ENCODE measurements around the gene KIF26B.

DNA sequence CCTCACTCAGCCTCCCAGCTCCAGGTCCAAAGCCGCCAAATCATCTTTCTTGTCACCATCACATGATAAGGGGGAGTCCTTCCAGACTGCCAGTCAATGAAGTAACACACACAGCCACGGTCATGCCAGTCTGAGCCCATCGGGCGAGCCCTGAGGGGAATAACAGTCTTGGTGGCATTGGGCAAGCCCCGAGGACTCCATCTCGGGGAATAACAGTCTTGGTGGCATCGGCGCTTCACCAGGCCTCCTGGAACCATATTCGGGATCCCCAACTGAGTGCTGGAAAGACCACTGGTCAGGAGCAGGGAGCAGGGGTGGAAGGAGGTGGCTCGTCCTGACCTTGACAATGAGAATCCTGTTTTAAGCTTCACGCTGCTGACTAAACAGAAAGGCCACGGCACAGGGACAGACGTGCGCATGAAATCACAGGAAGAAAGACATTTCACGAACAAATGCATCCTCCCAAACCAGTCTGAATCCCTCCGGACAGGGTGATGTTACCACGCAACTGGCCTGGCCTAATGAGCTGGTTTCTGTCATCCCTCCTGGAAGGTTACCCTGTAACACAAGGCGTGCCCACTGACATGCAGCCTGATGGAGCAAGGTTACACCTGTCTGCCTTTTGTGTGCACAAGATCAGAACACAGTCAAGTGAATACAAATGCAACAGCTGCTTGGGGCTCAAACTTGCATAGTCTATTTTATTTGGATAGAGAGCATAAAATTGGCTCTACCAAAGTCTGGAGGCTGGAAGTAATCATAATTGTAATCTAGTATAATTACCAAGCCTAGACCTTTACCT lies 517.4 kb downstream of the KIF26B start:
- TF ChIP-seq, protein P1, sequence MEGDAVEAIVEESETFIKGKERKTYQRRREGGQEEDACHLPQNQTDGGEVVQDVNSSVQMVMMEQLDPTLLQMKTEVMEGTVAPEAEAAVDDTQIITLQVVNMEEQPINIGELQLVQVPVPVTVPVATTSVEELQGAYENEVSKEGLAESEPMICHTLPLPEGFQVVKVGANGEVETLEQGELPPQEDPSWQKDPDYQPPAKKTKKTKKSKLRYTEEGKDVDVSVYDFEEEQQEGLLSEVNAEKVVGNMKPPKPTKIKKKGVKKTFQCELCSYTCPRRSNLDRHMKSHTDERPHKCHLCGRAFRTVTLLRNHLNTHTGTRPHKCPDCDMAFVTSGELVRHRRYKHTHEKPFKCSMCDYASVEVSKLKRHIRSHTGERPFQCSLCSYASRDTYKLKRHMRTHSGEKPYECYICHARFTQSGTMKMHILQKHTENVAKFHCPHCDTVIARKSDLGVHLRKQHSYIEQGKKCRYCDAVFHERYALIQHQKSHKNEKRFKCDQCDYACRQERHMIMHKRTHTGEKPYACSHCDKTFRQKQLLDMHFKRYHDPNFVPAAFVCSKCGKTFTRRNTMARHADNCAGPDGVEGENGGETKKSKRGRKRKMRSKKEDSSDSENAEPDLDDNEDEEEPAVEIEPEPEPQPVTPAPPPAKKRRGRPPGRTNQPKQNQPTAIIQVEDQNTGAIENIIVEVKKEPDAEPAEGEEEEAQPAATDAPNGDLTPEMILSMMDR (IDR thresholded peaks at IDR 0.05; ENCODE audit: low read depth, low read length) = no peak
- no peak for TF ChIP-seq EZH2phosphoT487 (IDR thresholded peaks at IDR 0.05; ENCODE audit: low read depth)

Measured in OCI-LY3 (cell line).